Tibial nerve (tissue), 4 donors: ENCODE measurements around the gene TGM4. TPM values are rescaled to one million over a fixed set of nuclear protein-coding genes. Genes with fewer than 3 reads are reported as not detected.

ENCODE experiments used
- DNase-seq, 2 donors: peaks; one replicate each; pipeline ENCODE4 v3.0.0-alpha.2; 2019; ENCODE audit warnings: low spot score in 2 of 2
- H3K27ac ChIP-seq, 4 donors: fragments of 200-600 bp; sonication (generic) in 3 of 4; one replicate each; pipeline ENCODE4 v1.5.1; 2017 to 2019; ENCODE audit warnings: mild to moderate bottlenecking in 1 of 4
- H3K27me3 ChIP-seq, 2 donors: fragments of 200-600 bp; sonication (generic) in 1 of 2; one replicate each; pipeline versions ENCODE4 v1.5.1 to v1.6.0; 2017 to 2019
- H3K36me3 ChIP-seq, 3 donors: fragments of 200-600 bp; sonication (generic); one replicate each; pipeline ENCODE4 v1.5.1; 2018 to 2019
- H3K4me1 ChIP-seq, 4 donors: fragments of 200-600 bp; sonication (generic) in 3 of 4; one replicate each; pipeline ENCODE4 v1.5.1; 2017 to 2019
- H3K4me3 ChIP-seq, 4 donors: fragments of 200-600 bp; sonication (generic) in 3 of 4; one replicate each; pipeline ENCODE4 v1.5.1; 2017 to 2019; ENCODE audit warnings: mild to moderate bottlenecking in 1 of 4, moderate library complexity in 1 of 4
- H3K9me3 ChIP-seq, 4 donors: fragments of 200-600 bp; sonication (generic) in 3 of 4; one replicate each; pipeline ENCODE4 v1.5.1; 2017 to 2019
- CTCF ChIP-seq, 5 experiments: fragments of 200-600 bp in 3 of 5; fragments of 450-650 bp in 2 of 5; sonication (generic) in 3 of 5; IDR thresholded peaks; one replicate each; pipeline ENCODE4 v1.5.1; 2016 to 2019; ENCODE audit warnings: antibody characterized with exemption in 5 of 5, mild to moderate bottlenecking in 3 of 5, moderate library complexity in 2 of 5
- EP300 ChIP-seq, 2 donors: sonication (generic); formaldehyde crosslinking; IDR thresholded peaks; one replicate each; pipeline ENCODE4 v1.6.1; 2017; ENCODE audit warnings: antibody characterized with exemption in 2 of 2, mild to moderate bottlenecking in 1 of 2
- POLR2A ChIP-seq, 2 donors: fragments of 450-650 bp; IDR thresholded peaks; one replicate each; pipeline ENCODE4 v1.6.1; 2017; ENCODE audit warnings: antibody characterized with exemption in 2 of 2, mild to moderate bottlenecking in 2 of 2, moderate library complexity in 2 of 2
- WGBS, 2 donors: methylation state at CpG; one replicate each; pipeline ENCODE4 v1.1.5; 2018; 5-methylcytosine and 5-hydroxymethylcytosine counted together
- total RNA-seq, 4 donors: library from RNA; depleted of rRNA; stranded (reverse); fragments of >200 nt; gene quantifications; one replicate each; pipeline ENCODE4 v1.1.0, GENCODE V29; 2016

Gene TGM4
- total RNA-seq, 4 donors from 2014 or later = not detected

GRCh38 chr3:44907612-44908011 is 33.2 kb downstream of the TGM4 start:
- DNase-seq = no peak
- no peaks in the 10 kb centered on the region for H3K36me3 ChIP-seq
- TF ChIP-seq CTCF (IDR thresholded peaks at IDR 0.05) (no peak), EP300 (IDR thresholded peaks at IDR 0.05) (no peak), POLR2A (IDR thresholded peaks at IDR 0.05) (no peak)
- no peak overlapping the region for H3K4me3 ChIP-seq
- no peaks in the 10 kb centered on the region for H3K27me3 ChIP-seq
- no peaks in the 10 kb centered on the region for H3K9me3 ChIP-seq
- 65 to 71% methylated on average over 4 of the region's 4 CpGs for WGBS, 2 donors
- H3K27ac ChIP-seq = no peak overlapping the region
- no peaks in the 10 kb centered on the region for H3K4me1 ChIP-seq

GRCh38 chr3:44909063-44909462 is 34.7 kb downstream of the TGM4 start:
- no peak overlapping the region for H3K4me3 ChIP-seq
- DNase-seq = no peak
- H3K4me1 ChIP-seq = no peaks in the 10 kb centered on the region
- no peaks in the 10 kb centered on the region for H3K36me3 ChIP-seq
- no peaks in the 10 kb centered on the region for H3K9me3 ChIP-seq
- H3K27me3 ChIP-seq = no peaks in the 10 kb centered on the region
- 9 to 36% methylated on average over 2 of the region's 2 CpGs for WGBS, 2 donors
- TF ChIP-seq EP300 (IDR thresholded peaks at IDR 0.05) = no peak
- no peak for TF ChIP-seq POLR2A (IDR thresholded peaks at IDR 0.05)
- no peak for TF ChIP-seq CTCF (IDR thresholded peaks at IDR 0.05)
- no peak overlapping the region for H3K27ac ChIP-seq

- H3K4me1 ChIP-seq = peaks cover 0 to 1% (median under 1%) of the 10 kb centered on the region in 4 donors
- no peak for TF ChIP-seq CTCF (IDR thresholded peaks at IDR 0.05)
- H3K36me3 ChIP-seq = no peaks in the 10 kb centered on the region
- H3K27ac ChIP-seq = no peak overlapping the region
- H3K27me3 ChIP-seq = no peaks in the 10 kb centered on the region
- WGBS, 2 donors = 95 to 96% methylated on average over 3 of the region's 3 CpGs
- H3K4me3 ChIP-seq = no peak overlapping the region
- no peak for DNase-seq
- no peaks in the 10 kb centered on the region for H3K9me3 ChIP-seq
These were observed 36.3 kb downstream of the TGM4 start for GRCh38 chr3:44910693-44911092.

GRCh38 chr3:44913868-44914468 is 39.6 kb downstream of the TGM4 start:
- Histone ChIP-seq H3K4me3 (no peak overlapping the region), H3K4me1 (peaks cover 0 to 12% (median 6%) of the 10 kb centered on the region in 4 donors), H3K27me3 (no peaks in the 10 kb centered on the region), H3K36me3 (peaks cover 0 to 25% (median 0%) of the 10 kb centered on the region in 3 donors), H3K9me3 (no peaks in the 10 kb centered on the region), H3K27ac (no peak overlapping the region)
- DNase-seq = peak in 1 of 2 donors; percentile 42
- no peak for TF ChIP-seq POLR2A (IDR thresholded peaks at IDR 0.05)
- peak; percentile 62 to 76 (median 68) for TF ChIP-seq CTCF (IDR thresholded peaks at IDR 0.05)
- no peak for TF ChIP-seq EP300 (IDR thresholded peaks at IDR 0.05)
- 22 to 35% methylated on average over 4 of the region's 4 CpGs for WGBS, 2 donors

GRCh38 chr3:44914936-44915335 is 40.5 kb downstream of the TGM4 start:
- Histone ChIP-seq H3K36me3 (peaks cover 0 to 25% (median 0%) of the 10 kb centered on the region in 3 donors), H3K27ac (no peak overlapping the region), H3K4me1 (peaks cover 0 to 12% (median 6%) of the 10 kb centered on the region in 4 donors), H3K9me3 (no peaks in the 10 kb centered on the region), H3K4me3 (no peak overlapping the region), H3K27me3 (no peaks in the 10 kb centered on the region)
- 67 to 73% methylated on average over 4 of the region's 4 CpGs for WGBS, 2 donors
- TF ChIP-seq EP300 (IDR thresholded peaks at IDR 0.05) (no peak), CTCF (IDR thresholded peaks at IDR 0.05) (no peak), POLR2A (IDR thresholded peaks at IDR 0.05) (no peak)
- no peak for DNase-seq
